RWPE2 (cell line): Measurements from ENCODE around the gene FAM53B.
"Not testable (repeated sequence)": the region's sequence is repeated elsewhere in the genome, so short reads cannot be mapped to it uniquely, and the experiment has no call there.

ENCODE experiments used
- ATAC-seq: fragments of 200-7000 bp; cut with Tn5 transposase; 3 replicates; pipeline ENCODE4 v1.9.1; 2021; ENCODE audit warnings: low read depth
- DNase-seq: peaks from one replicate; pipeline ENCODE4 v3.0.0-alpha.2; 2020; ENCODE audit warnings: low spot score
- H3K27ac ChIP-seq: fragments of 450-650 bp; 2 replicates; pipeline ENCODE4 v1.5.1; 2017; ENCODE audit warnings: mild to moderate bottlenecking; ENCODE audit not compliant: poor library complexity, severe bottlenecking
- H3K27me3 ChIP-seq: fragments of 250-450 bp; sonication (Bioruptor Pico); 2 replicates; pipeline ENCODE4 v1.5.1; 2021; ENCODE audit warnings: mild to moderate bottlenecking, moderate library complexity; ENCODE audit not compliant: insufficient read depth, poor library complexity, severe bottlenecking
- H3K36me3 ChIP-seq: fragments of 250-450 bp; sonication (Bioruptor Pico); 2 replicates; pipeline ENCODE4 v1.5.1; 2020; ENCODE audit warnings: low read depth, mild to moderate bottlenecking, moderate library complexity
- H3K4me1 ChIP-seq: fragments of 250-450 bp; sonication (Bioruptor Pico); 2 replicates; pipeline ENCODE4 v1.5.1; 2021; ENCODE audit warnings: mild to moderate bottlenecking, moderate library complexity; ENCODE audit not compliant: insufficient read depth, poor library complexity, severe bottlenecking
- H3K4me3 ChIP-seq: fragments of 250-450 bp; sonication (Bioruptor Pico); 2 replicates; pipeline ENCODE4 v1.5.1; 2021; ENCODE audit warnings: mild to moderate bottlenecking, moderate library complexity; ENCODE audit not compliant: severe bottlenecking
- H3K9me3 ChIP-seq: fragments of 250-450 bp; sonication (Bioruptor Pico); 2 replicates; pipeline ENCODE4 v1.5.1; 2021; ENCODE audit warnings: mild to moderate bottlenecking, moderate library complexity; ENCODE audit not compliant: severe bottlenecking
- TF ChIP-seq, protein P1 (sequence below): fragments of 450-650 bp; IDR thresholded peaks from one replicate; pipeline ENCODE4 v1.5.1; 2017; ENCODE audit warnings: mild to moderate bottlenecking, moderate library complexity; ENCODE audit not compliant: poor library complexity, severe bottlenecking

The FAM53B gene

DNA sequence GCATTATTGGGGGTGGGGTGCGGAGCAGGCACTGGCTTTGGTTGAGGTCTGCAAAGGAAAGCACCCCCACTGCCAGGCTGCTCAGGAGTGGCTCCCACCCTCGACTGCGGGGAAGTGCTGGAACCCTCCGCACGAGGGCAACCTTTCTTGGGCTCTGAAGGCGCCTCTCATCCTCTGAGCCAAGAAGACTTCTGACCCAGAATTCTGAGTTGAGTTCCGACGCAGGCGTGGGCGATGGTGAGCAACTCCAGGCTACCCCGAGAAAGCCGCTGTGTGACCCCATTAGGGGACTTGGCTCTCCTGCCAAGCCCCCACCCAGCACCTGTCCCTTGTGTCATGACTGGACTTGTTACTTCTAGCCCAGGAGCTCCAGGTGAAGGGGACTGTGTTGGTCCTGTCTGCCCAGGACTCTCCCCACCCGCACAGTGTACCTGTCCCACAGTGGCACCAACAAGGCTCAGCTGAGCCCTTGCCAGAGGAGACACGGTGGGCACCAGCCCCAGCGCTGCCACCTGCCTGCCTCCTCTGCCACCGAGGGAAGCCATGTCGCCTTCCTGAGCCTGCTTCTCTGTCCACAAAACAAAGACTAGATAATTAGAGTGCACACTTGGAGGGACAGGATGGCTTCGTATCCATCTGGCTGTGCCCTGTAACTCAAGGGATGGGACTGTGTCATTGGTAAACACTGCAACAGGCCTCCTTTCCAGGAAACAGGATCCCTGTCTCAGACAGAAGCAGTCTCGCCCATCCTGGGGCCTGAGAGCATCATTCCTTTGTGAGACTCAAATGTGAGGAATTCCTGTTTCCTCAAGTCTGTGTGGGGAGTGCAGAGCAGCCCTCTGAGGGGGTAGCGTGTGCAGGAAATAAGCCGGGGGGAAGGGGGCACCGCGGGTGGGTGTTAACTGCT lies 153.7 kb downstream of the FAM53B start:
- Histone ChIP-seq H3K4me1 (no peaks in the 10 kb centered on the region), H3K9me3 (no peaks in the 10 kb centered on the region), H3K4me3 (no peak overlapping the region), H3K36me3 (no peaks in the 10 kb centered on the region), H3K27ac (no peak overlapping the region), H3K27me3 (no peaks in the 10 kb centered on the region)
- DNase-seq (no peak), ATAC-seq (no peak)
- TF ChIP-seq, protein P1, sequence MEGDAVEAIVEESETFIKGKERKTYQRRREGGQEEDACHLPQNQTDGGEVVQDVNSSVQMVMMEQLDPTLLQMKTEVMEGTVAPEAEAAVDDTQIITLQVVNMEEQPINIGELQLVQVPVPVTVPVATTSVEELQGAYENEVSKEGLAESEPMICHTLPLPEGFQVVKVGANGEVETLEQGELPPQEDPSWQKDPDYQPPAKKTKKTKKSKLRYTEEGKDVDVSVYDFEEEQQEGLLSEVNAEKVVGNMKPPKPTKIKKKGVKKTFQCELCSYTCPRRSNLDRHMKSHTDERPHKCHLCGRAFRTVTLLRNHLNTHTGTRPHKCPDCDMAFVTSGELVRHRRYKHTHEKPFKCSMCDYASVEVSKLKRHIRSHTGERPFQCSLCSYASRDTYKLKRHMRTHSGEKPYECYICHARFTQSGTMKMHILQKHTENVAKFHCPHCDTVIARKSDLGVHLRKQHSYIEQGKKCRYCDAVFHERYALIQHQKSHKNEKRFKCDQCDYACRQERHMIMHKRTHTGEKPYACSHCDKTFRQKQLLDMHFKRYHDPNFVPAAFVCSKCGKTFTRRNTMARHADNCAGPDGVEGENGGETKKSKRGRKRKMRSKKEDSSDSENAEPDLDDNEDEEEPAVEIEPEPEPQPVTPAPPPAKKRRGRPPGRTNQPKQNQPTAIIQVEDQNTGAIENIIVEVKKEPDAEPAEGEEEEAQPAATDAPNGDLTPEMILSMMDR = no peak

DNA sequence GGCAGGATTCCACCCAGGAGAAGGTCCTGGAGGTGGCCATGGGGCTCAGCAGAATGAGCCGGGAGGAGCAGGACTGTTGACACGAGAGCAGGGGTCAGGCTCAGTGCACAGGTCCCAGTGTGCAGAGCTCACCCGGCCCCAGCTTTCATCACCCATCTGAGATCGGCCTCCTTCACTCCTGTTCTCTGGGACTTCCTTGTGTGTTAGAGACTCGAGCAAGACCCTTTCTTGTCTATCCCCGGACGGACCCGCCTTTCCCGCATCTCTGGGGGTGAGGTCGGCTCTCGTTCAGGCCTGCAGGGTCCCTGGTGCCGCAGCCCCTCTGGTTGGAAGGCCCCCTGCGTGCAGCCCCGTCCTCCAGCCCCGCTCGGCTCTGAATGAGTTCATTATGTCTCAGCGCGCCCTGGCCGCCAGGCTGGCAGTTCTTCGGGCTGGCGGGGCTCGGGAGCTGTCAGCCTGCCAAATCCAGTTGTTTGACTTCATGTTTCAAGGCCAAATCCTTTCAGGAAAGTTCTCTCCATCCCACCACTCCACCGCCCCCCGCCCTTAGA lies 154.6 kb downstream of the FAM53B start:
- no peak for DNase-seq
- TF ChIP-seq, protein P1 = no peak
- no peaks in the 10 kb centered on the region for H3K4me1 ChIP-seq
- H3K9me3 ChIP-seq = no peaks in the 10 kb centered on the region
- no peaks in the 10 kb centered on the region for H3K27me3 ChIP-seq
- no peak overlapping the region for H3K27ac ChIP-seq
- ATAC-seq = no peak
- no peaks in the 10 kb centered on the region for H3K36me3 ChIP-seq
- H3K4me3 ChIP-seq = no peak overlapping the region

DNA sequence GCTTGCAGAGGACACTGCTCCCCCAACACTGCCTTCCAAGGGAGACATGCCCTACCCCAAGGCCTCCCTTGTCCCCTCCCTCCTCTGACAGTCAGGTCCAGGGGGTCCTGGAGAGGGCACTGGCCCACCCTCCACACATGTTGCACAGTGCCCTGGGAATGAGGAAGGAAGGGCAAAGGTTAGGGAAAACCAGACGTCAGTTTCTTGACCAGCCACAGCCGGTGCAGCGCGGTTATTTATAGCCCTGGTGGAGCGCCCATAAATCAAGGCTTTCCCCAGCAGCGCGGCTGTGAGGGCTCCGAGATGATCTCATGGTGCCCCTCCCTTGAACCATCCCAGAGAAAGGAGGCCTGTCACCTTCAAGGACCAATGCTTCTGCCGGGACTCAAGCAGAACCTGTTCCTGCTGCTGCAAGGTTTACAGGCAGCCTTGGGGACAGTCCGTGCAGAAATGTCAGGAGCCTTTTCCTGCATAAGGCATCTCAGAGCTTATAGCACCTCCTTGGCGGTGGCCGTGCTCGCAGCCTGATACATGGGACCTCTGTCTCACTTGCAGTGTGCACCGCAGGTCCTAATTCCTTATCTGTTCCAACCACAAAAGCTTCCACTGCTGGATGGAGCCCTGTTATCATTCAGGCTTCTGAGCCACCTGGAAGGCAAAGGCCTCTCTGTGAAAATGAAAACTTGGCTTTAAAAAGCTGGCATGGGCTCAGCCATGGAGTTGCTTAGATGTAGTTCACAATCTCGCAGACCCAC lies 155.3 kb downstream of the FAM53B start:
- ATAC-seq (no peak), DNase-seq (no peak)
- TF ChIP-seq, protein P1 = no peak
- Histone ChIP-seq H3K27me3 (no peaks in the 10 kb centered on the region), H3K36me3 (no peaks in the 10 kb centered on the region), H3K27ac (no peak overlapping the region), H3K4me1 (no peaks in the 10 kb centered on the region), H3K4me3 (no peak overlapping the region), H3K9me3 (no peaks in the 10 kb centered on the region)

DNA sequence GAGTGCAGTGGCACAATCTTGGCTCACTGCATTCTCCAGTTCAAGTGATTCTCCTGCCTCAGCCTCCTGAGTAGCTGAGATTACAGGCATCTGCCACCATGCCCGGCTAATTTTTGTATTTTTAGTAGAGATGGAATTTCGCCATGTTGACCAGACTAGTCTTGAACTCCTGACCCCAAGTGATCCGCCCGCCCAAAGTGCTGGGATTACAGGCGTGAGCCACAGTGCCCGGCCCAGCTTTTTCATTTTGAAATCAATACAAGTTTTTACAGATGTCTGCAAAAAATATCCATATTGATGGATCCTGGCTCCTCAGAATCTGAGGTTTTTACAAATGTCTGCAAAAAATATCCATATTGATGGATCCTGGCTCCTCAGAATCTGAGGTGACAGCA lies 155.8 kb downstream of the FAM53B start:
- not testable (repeated sequence) for H3K4me3 ChIP-seq, DNase-seq, H3K27ac ChIP-seq, H3K36me3 ChIP-seq, ATAC-seq, H3K27me3 ChIP-seq, H3K4me1 ChIP-seq, H3K9me3 ChIP-seq

DNA sequence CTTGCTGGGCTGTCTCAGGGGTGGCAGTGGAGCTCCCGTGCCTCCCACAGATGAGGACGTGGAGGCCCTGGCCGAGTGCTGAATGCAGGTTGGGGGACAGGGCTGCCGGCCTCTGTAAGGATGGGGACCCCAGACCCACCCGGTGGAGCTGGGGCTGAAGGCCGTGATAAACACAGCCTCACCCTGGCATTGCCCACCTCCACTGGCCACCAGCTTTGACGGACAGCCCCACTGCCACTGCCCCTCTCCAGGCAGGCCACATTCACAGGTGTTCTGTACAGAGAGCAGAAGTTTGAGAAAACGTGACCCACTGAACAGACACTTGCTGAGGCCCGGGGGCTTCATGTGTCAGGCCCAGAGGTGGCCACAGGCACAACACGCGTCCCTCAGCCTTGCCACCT lies 156.4 kb downstream of the FAM53B start:
- Histone ChIP-seq H3K4me3 (no peak overlapping the region), H3K27ac (no peak overlapping the region), H3K4me1 (no peaks in the 10 kb centered on the region), H3K27me3 (no peaks in the 10 kb centered on the region), H3K9me3 (no peaks in the 10 kb centered on the region), H3K36me3 (no peaks in the 10 kb centered on the region)
- no peak for DNase-seq
- no peak for ATAC-seq
- TF ChIP-seq, protein P1 = no peak
